HCT116 (cell line): ENCODE measurements around the gene CEP120. TPM values are rescaled to one million over a fixed set of nuclear protein-coding genes. Genes with fewer than 3 reads are reported as not detected.

Experiments used
- ATAC-seq: fragments of 200-7000 bp; cut with Tn5 transposase; 2 replicates; pipeline ENCODE4 v1.9.1; 2020; ENCODE audit warnings: mild to moderate bottlenecking, moderate library complexity
- BruUV-seq: library from RNA; stranded (reverse); fragments of 400-500 nt; replicated peaks from 2 replicates; lab custom pipeline; 2021; lab: Mats Ljungman, UMichigan
- CTCF ChIA-PET: fragments of 300-600 bp; sonication (Branson Sonifier 250); formaldehyde crosslinking; loops from one replicate; lab custom pipeline; 2021; ENCODE audit warnings: antibody characterized with exemption; lab: Charles Lee
- POLR2A ChIA-PET: fragments of 300-600, 350-600 bp; sonication (Branson Sonifier 250); formaldehyde crosslinking; loops from one replicate; lab custom pipeline; 2021; ENCODE audit warnings: antibody characterized with exemption; lab: Charles Lee
- RAD21 ChIA-PET, 2 experiments: fragments of 300-600 bp; sonication (Branson Sonifier 250); formaldehyde crosslinking; loops; one replicate each; lab custom pipeline; 2023; ENCODE audit warnings: low total read pairs in 2 of 2; ENCODE audit not compliant: uncharacterized antibody in 2 of 2, unreplicated experiment in 2 of 2, low non-redundant PET in 1 of 2; lab: Charles Lee
- DNase-seq: peaks from one replicate; pipeline ENCODE4 v3.0.0-alpha.2; 2010; ENCODE audit warnings: low read depth, low spot score
- H2AFZ ChIP-seq: fragments of 200-600 bp; shearing (Covaris generic), sonication (generic); 2 replicates; pipeline ENCODE4 v1.6.1; 2017; ENCODE audit warnings: low read depth, mixed run types, mixed read lengths, antibody characterized with exemption, low read length; ENCODE audit not compliant: poor library complexity, severe bottlenecking
- H3K27ac ChIP-seq: 2 replicates; pipeline ENCODE4 v1.5.1; 2012; ENCODE audit warnings: low read depth, low read length
- H3K27me3 ChIP-seq: fragments of 200-600 bp; sonication (generic); 2 replicates; pipeline ENCODE4 v1.6.1; 2016; ENCODE audit warnings: mixed run types, low read length, mixed read lengths; ENCODE audit not compliant: insufficient read depth
- H3K36me3 ChIP-seq, 2 experiments: fragments of 200-500 bp in 1 of 2; fragments of 200-600 bp in 1 of 2; sonication (Bioruptor generic) in 1 of 2; sonication (generic) in 1 of 2; 2 replicates each; pipeline versions ENCODE4 v1.5.1 to v1.6.1; 2014 to 2016; ENCODE audit warnings: low read length in 2 of 2, inconsistent platforms in 1 of 2, mixed read lengths in 1 of 2, mixed run types in 1 of 2; ENCODE audit not compliant: insufficient read depth in 2 of 2, control insufficient read depth in 1 of 2
- H3K4me1 ChIP-seq, 2 experiments: fragments of 200-600 bp in 1 of 2; sonication (generic) in 1 of 2; 2 replicates each; pipeline versions ENCODE4 v1.5.1 to v1.6.1; 2012 to 2017; ENCODE audit warnings: low read length in 2 of 2, inconsistent platforms in 1 of 2, mild to moderate bottlenecking in 1 of 2, mixed read lengths in 1 of 2, mixed run types in 1 of 2, moderate library complexity in 1 of 2; ENCODE audit not compliant: insufficient read depth in 2 of 2, control insufficient read depth in 1 of 2
- H3K4me2 ChIP-seq: fragments of 200-600 bp; sonication (generic); 2 replicates; pipeline ENCODE4 v1.6.1; 2017; ENCODE audit warnings: mixed run types, low read length, mixed read lengths
- H3K4me3 ChIP-seq, 2 experiments: fragments of 200-600 bp in 1 of 2; sonication (generic) in 1 of 2; replicated peaks in 1 of 2; 2 replicates each; pipeline ENCODE4 v1.5.1; 2011 to 2016; ENCODE audit warnings: low read length in 2 of 2, control low read depth in 1 of 2, low read depth in 1 of 2, mild to moderate bottlenecking in 1 of 2, mixed read lengths in 1 of 2, mixed run types in 1 of 2
- H3K79me2 ChIP-seq: fragments of 200-600 bp; sonication (generic); 2 replicates; pipeline ENCODE4 v1.6.1; 2017; ENCODE audit warnings: mild to moderate bottlenecking, mixed run types, low read length, moderate library complexity, mixed read lengths; ENCODE audit not compliant: insufficient read depth
- H3K9ac ChIP-seq: fragments of 200-600 bp; sonication (generic); 2 replicates; pipeline ENCODE4 v1.6.1; 2016; ENCODE audit warnings: low read length, mixed read lengths
- H3K9me2 ChIP-seq: fragments of 200-600 bp; sonication (generic), shearing (Covaris generic); 2 replicates; pipeline ENCODE4 v1.6.1; 2017; ENCODE audit warnings: mixed run types, mild to moderate bottlenecking, moderate library complexity; ENCODE audit not compliant: insufficient read depth
- H3K9me3 ChIP-seq, 2 experiments: fragments of 200-500 bp in 1 of 2; fragments of 200-600 bp in 1 of 2; sonication (Bioruptor generic) in 1 of 2; sonication (generic) in 1 of 2; 2 replicates each; pipeline ENCODE4 v1.6.1; 2014 to 2017; ENCODE audit warnings: low read length in 2 of 2, mixed read lengths in 2 of 2, inconsistent platforms in 1 of 2, low read depth in 1 of 2, mild to moderate bottlenecking in 1 of 2, mixed run types in 1 of 2, moderate library complexity in 1 of 2; ENCODE audit not compliant: control insufficient read depth in 1 of 2, insufficient read depth in 1 of 2
- H4K20me1 ChIP-seq: fragments of 200-600 bp; sonication (generic), shearing (Covaris generic); 2 replicates; pipeline ENCODE4 v1.6.1; 2017; ENCODE audit warnings: mixed run types, mild to moderate bottlenecking, moderate library complexity; ENCODE audit not compliant: insufficient read depth
- ATF3 ChIP-seq: IDR thresholded peaks from 2 replicates; pipeline ENCODE4 v1.6.1; 2012
- CBX3 ChIP-seq: IDR thresholded peaks from 2 replicates; pipeline ENCODE4 v1.6.1; 2012; ENCODE audit warnings: low read depth
- CTCF ChIP-seq, 3 experiments: fragments of 200-600 bp in 1 of 3; sonication (generic) in 1 of 3; IDR thresholded peaks in 2 of 3; conservative IDR thresholded peaks in 1 of 3; 2 replicates each; pipeline ENCODE4 v1.5.1; 2012 to 2017; ENCODE audit warnings: low read depth in 2 of 3, low read length in 2 of 3, antibody characterized with exemption in 1 of 3, borderline replicate concordance in 1 of 3, control low read depth in 1 of 3, mild to moderate bottlenecking in 1 of 3, mixed read lengths in 1 of 3, mixed run types in 1 of 3, moderate library complexity in 1 of 3; ENCODE audit not compliant: insufficient read depth in 1 of 3
- FOSL1 ChIP-seq: IDR thresholded peaks from 2 replicates; pipeline ENCODE4 v1.6.1; 2012; ENCODE audit warnings: low read depth
- JUND ChIP-seq: IDR thresholded peaks from 2 replicates; pipeline ENCODE4 v1.6.1; 2012
- POLR2A ChIP-seq: IDR thresholded peaks from 2 replicates; pipeline ENCODE4 v1.7.0; 2011; ENCODE audit warnings: borderline replicate concordance; ENCODE audit not compliant: insufficient read depth, insufficient read length; ENCODE audit errors: extremely low read depth
- POLR2AphosphoS5 ChIP-seq: IDR thresholded peaks from 2 replicates; pipeline ENCODE4 v1.6.1; 2011; ENCODE audit warnings: mild to moderate bottlenecking, low read depth, low read length, moderate library complexity
- YY1 ChIP-seq: IDR thresholded peaks from 2 replicates; pipeline ENCODE4 v1.6.1; 2011; ENCODE audit warnings: low read length, low read depth, moderate library complexity, mild to moderate bottlenecking; ENCODE audit not compliant: insufficient replicate concordance; ENCODE audit errors: extremely low read depth
- ZFX ChIP-seq: fragments of 450-650 bp; IDR thresholded peaks from 2 replicates; pipeline ENCODE4 v1.6.1; 2017
- intact Hi-C: fragments of 100-400 bp; cut with micrococcal nuclease; formaldehyde crosslinking; loops from 2 replicates; pipeline ENCODE4 v1.10.0; 2022
- total RNA-seq: library from RNA; stranded (reverse); gene quantifications from one replicate; pipeline ENCODE4 v1.2.1, GENCODE V29; 2021; ENCODE audit not compliant: unreplicated experiment
- TF ChIP-seq, protein P1 (sequence below): IDR thresholded peaks from 2 replicates; pipeline ENCODE4 v1.6.1; 2012
- TF ChIP-seq, protein P2 (sequence below): IDR thresholded peaks from 2 replicates; pipeline ENCODE4 v1.6.1; 2012; ENCODE audit warnings: low read depth

The CEP120 gene
- total RNA-seq, 1 experiment from 2014 or later, result 30.2 TPM

GRCh38 chr5:123300266-123300665, 122.9 kb downstream of the CEP120 start:
- Histone ChIP-seq H2AFZ (no peak overlapping the region), H3K27me3 (no peaks in the 10 kb centered on the region), H3K9me2 (peaks cover 4% of the 10 kb centered on the region; the same call in 1 of the 2 replicates), H3K36me3 (no peaks in the 10 kb centered on the region), H3K4me2 (no peak overlapping the region)
- intact Hi-C loops, result no loop called here
- no peak for TF ChIP-seq POLR2AphosphoS5
- no peak for TF ChIP-seq FOSL1
- TF ChIP-seq JUND, result no peak
- no peak for TF ChIP-seq YY1
- TF ChIP-seq ZFX, result no peak
- no peak for TF ChIP-seq CTCF (IDR thresholded peaks at IDR 0.05 in 2 of 3, conservative IDR thresholded peaks at IDR 0.05 in 1 of 3; ENCODE audit: borderline replicate concordance in 1 of 3, insufficient read depth in 1 of 3, low read depth in 2 of 3, low read length in 2 of 3)
- no peak for TF ChIP-seq ATF3
- TF ChIP-seq POLR2A, result no peak
- TF ChIP-seq, protein P1, sequence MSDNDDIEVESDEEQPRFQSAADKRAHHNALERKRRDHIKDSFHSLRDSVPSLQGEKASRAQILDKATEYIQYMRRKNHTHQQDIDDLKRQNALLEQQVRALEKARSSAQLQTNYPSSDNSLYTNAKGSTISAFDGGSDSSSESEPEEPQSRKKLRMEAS, result no peak
- TF ChIP-seq, protein P2, sequence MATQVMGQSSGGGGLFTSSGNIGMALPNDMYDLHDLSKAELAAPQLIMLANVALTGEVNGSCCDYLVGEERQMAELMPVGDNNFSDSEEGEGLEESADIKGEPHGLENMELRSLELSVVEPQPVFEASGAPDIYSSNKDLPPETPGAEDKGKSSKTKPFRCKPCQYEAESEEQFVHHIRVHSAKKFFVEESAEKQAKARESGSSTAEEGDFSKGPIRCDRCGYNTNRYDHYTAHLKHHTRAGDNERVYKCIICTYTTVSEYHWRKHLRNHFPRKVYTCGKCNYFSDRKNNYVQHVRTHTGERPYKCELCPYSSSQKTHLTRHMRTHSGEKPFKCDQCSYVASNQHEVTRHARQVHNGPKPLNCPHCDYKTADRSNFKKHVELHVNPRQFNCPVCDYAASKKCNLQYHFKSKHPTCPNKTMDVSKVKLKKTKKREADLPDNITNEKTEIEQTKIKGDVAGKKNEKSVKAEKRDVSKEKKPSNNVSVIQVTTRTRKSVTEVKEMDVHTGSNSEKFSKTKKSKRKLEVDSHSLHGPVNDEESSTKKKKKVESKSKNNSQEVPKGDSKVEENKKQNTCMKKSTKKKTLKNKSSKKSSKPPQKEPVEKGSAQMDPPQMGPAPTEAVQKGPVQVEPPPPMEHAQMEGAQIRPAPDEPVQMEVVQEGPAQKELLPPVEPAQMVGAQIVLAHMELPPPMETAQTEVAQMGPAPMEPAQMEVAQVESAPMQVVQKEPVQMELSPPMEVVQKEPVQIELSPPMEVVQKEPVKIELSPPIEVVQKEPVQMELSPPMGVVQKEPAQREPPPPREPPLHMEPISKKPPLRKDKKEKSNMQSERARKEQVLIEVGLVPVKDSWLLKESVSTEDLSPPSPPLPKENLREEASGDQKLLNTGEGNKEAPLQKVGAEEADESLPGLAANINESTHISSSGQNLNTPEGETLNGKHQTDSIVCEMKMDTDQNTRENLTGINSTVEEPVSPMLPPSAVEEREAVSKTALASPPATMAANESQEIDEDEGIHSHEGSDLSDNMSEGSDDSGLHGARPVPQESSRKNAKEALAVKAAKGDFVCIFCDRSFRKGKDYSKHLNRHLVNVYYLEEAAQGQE, result no peak
- TF ChIP-seq CBX3, result no peak
- TF ChIP-seq, all 23 proteins: peak for 0
- BruUV-seq, result no TSS peak
- H3K27ac ChIP-seq, result no peak overlapping the region
- H3K4me1 ChIP-seq, result no peaks in the 10 kb centered on the region
- POLR2A ChIA-PET, result no interaction called here
- H3K79me2 ChIP-seq, result no peaks in the 10 kb centered on the region
- ATAC-seq (no peak), DNase-seq (no peak)
- no peaks in the 10 kb centered on the region for H4K20me1 ChIP-seq
- H3K4me3 ChIP-seq, result no peak overlapping the region
- CTCF ChIA-PET, result no interaction called here
- RAD21 ChIA-PET, result no interaction called here
- no peak overlapping the region for H3K9ac ChIP-seq
- no peaks in the 10 kb centered on the region for H3K9me3 ChIP-seq
